ENCODE data around the gene TFE3. TPM values are rescaled to one million over a fixed set of nuclear protein-coding genes. Genes with fewer than 3 reads are reported as not detected.
"Not testable (repeated sequence)": the region's sequence is repeated elsewhere in the genome, so short reads cannot be mapped to it uniquely, and the experiment has no call there.

TFE3 gene
- total RNA-seq, 4 donors from 2014 or later: 16.7 to 75.0 (median 38.7) TPM

- DNase-seq: no peak
- no peak for TF ChIP-seq CTCF (IDR thresholded peaks at IDR 0.05)
- TF ChIP-seq POLR2A (IDR thresholded peaks at IDR 0.05): no peak
- H3K4me1 ChIP-seq: no peaks in the 10 kb centered on the region
- H3K27ac ChIP-seq: no peak overlapping the region
- intact Hi-C loops (cut with DNase I; ENCODE audit: low total_unique reads): no loop called here
- no peaks in the 10 kb centered on the region for H3K9me3 ChIP-seq
- H3K4me3 ChIP-seq: no peak overlapping the region
- H3K27me3 ChIP-seq: no peaks in the 10 kb centered on the region
- no peaks in the 10 kb centered on the region for H3K36me3 ChIP-seq
These were observed 62.0 kb downstream of the TFE3 start for GRCh38 chrX:48981178-48981577.

- H3K4me3 ChIP-seq; H3K4me1 ChIP-seq; intact Hi-C loops (cut with DNase I; ENCODE audit: low total_unique reads); DNase-seq; H3K9me3 ChIP-seq; H3K36me3 ChIP-seq; H3K27ac ChIP-seq; H3K27me3 ChIP-seq: not testable (repeated sequence)
These were observed 62.8 kb downstream of the TFE3 start for GRCh38 chrX:48980341-48980740.

Small RNA genes lying within 50 kb of the gene (small RNA-seq; reads per million reads assigned to genes)
- not detected for gene RNU4-52P

Other genes starting within 250 kb of the TFE3 start
- gene HDAC6, start 241.3 kb downstream of the TFE3 start, total RNA-seq: 100 to 1,000 TPM in 3 of 4 donors, 10 to 100 TPM in 1; 25.0 to 160 (median 123) TPM
- under 1 TPM in 2 of 4 donors, not detected in 2; 0.41 to 0.46 TPM for gene ERAS, start 216.8 kb downstream of the TFE3 start, total RNA-seq
- 10 to 100 TPM in 1 of 4 donors, 1 to 10 TPM in 2, not detected in 1; 3.0 to 15.9 (median 3.4) TPM for gene PCSK1N, start 207.7 kb downstream of the TFE3 start, total RNA-seq
- 10 to 100 TPM in 3 of 4 donors, 1 to 10 TPM in 1; 4.1 to 29.5 (median 17.2) TPM for gene TIMM17B, start 145.6 kb downstream of the TFE3 start, total RNA-seq
- gene PQBP1, start 145.4 kb downstream of the TFE3 start, total RNA-seq: 10 to 100 TPM; 46.4 to 90.7 (median 70.3) TPM
- 10 to 100 TPM in 2 of 4 donors, 1 to 10 TPM in 2; 4.4 to 16.9 (median 11.1) TPM for gene SLC35A2, start 131.7 kb downstream of the TFE3 start, total RNA-seq
- 10 to 100 TPM in 1 of 4 donors, 1 to 10 TPM in 2, not detected in 1; 4.8 to 16.8 (median 9.1) TPM for gene PIM2, start 124.3 kb downstream of the TFE3 start, total RNA-seq
- 10 to 100 TPM in 3 of 4 donors, 1 to 10 TPM in 1; 8.5 to 58.7 (median 21.8) TPM for gene OTUD5, start 85.8 kb downstream of the TFE3 start, total RNA-seq
- 1 to 10 TPM in 2 of 4 donors, under 1 TPM in 1, not detected in 1; 0.29 to 4.6 (median 3.2) TPM for gene KCND1, start 71.5 kb downstream of the TFE3 start, total RNA-seq
- 10 to 100 TPM; 15.4 to 57.6 (median 22.0) TPM for gene GRIPAP1, start 41.1 kb downstream of the TFE3 start, total RNA-seq
- gene CCDC120, start 15.6 kb upstream of the TFE3 start, total RNA-seq: 10 to 100 TPM in 1 of 4 donors, 1 to 10 TPM in 3; 2.0 to 12.0 (median 4.2) TPM
- gene PRAF2, start 30.6 kb upstream of the TFE3 start, total RNA-seq: 10 to 100 TPM in 2 of 4 donors, 1 to 10 TPM in 1, under 1 TPM in 1; 0.77 to 45.2 (median 23.8) TPM
- 10 to 100 TPM; 37.6 to 96.5 (median 58.7) TPM for gene WDR45, start 36.5 kb upstream of the TFE3 start, total RNA-seq
- 10 to 100 TPM in 2 of 4 donors, 1 to 10 TPM in 2; 5.6 to 22.0 (median 12.8) TPM for gene GPKOW, start 80.4 kb upstream of the TFE3 start, total RNA-seq
- 10 to 100 TPM in 1 of 4 donors, 1 to 10 TPM in 2, under 1 TPM in 1; 0.77 to 12.4 (median 5.2) TPM for gene MAGIX, start 119.4 kb upstream of the TFE3 start, total RNA-seq
- 100 to 1,000 TPM in 1 of 4 donors, 10 to 100 TPM in 1, 1 to 10 TPM in 2; 2.6 to 171 (median 23.3) TPM for gene PLP2, start 128.5 kb upstream of the TFE3 start, total RNA-seq
- gene PRICKLE3, start 143.0 kb upstream of the TFE3 start, total RNA-seq: 10 to 100 TPM; 14.2 to 17.6 (median 15.8) TPM
- gene SYP, start 156.8 kb upstream of the TFE3 start, total RNA-seq: 1 to 10 TPM in 3 of 4 donors, not detected in 1; 2.0 to 4.4 (median 3.0) TPM
- gene CACNA1F, start 190.0 kb upstream of the TFE3 start, total RNA-seq: under 1 TPM in 2 of 4 donors, not detected in 2; 0.07 to 0.98 TPM
- 10 to 100 TPM in 2 of 4 donors, 1 to 10 TPM in 2; 1.0 to 15.3 (median 10.6) TPM for gene CCDC22, start 192.1 kb upstream of the TFE3 start, total RNA-seq
- not detected for gene FOXP3, start 221.4 kb upstream of the TFE3 start, total RNA-seq
- gene PPP1R3F, start 226.4 kb upstream of the TFE3 start, total RNA-seq: 10 to 100 TPM in 1 of 4 donors, 1 to 10 TPM in 3; 3.3 to 16.5 (median 8.0) TPM

Data from uterus (tissue), 4 donors.